GM13977 (cell line): ENCODE results near the gene OSM.
A peak's percentile ranks its signal among the peaks of the same experiment; 100 is the strongest.

ENCODE experiments used
- DNase-seq: peaks from one replicate; pipeline ENCODE4 v3.0.0; 2012; ENCODE audit warnings: low spot score
- in situ Hi-C: fragments of 300-500 bp; cut with MboI; formaldehyde crosslinking; loops from one replicate; pipeline ENCODE4 v1.12.0; 2022; ENCODE audit warnings: low sequenced_read_pairs, low pct_unique_long_range_greater_than_20kb, mixed read lengths, inconsistent platforms; ENCODE audit not compliant: unreplicated experiment
- TF ChIP-seq, protein P1 (sequence below): IDR thresholded peaks from 2 replicates; pipeline ENCODE4 v1.5.1; 2012; ENCODE audit warnings: mild to moderate bottlenecking, control low read depth; ENCODE audit not compliant: insufficient read depth; ENCODE audit errors: extremely low read depth, missing control alignments

The OSM gene

DNA sequence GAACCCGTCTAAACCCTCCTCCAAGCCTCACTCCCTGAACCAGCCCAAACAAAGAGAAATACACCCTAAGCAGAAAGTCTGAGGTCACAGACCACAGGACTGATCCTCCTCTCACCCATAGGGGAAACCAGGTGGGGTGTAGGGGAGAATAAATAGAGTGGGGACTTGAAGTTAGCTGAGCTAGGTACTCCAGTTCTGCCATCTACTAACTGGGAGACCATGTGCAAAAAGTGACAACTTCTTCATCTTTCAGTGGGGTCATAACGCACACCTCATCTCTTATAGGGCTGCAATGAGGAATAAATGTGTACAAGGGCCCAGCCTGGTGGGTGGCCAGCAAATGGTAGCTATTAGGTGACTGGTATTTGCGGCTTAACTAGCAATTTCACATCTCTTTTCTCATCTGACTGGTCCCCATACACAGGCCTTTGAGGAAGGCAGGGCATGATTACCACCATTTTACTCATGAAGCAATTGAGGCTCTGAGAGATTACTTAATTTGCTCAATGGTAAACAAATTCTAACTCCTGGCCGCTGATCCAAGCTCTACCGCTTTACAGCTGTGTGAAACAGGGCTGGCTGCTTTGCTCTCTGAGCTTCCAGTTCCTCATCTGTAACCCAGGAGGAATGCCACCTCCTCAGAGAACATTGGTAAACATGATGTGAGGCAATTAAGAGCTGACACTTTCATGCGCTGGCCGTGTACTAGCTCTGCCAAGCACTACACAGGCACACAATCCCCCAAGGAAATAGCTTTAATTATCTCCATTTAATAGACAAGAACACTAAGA is 43.5 kb upstream of the OSM start:
- peak; percentile 56 for DNase-seq
- TF ChIP-seq, protein P1, sequence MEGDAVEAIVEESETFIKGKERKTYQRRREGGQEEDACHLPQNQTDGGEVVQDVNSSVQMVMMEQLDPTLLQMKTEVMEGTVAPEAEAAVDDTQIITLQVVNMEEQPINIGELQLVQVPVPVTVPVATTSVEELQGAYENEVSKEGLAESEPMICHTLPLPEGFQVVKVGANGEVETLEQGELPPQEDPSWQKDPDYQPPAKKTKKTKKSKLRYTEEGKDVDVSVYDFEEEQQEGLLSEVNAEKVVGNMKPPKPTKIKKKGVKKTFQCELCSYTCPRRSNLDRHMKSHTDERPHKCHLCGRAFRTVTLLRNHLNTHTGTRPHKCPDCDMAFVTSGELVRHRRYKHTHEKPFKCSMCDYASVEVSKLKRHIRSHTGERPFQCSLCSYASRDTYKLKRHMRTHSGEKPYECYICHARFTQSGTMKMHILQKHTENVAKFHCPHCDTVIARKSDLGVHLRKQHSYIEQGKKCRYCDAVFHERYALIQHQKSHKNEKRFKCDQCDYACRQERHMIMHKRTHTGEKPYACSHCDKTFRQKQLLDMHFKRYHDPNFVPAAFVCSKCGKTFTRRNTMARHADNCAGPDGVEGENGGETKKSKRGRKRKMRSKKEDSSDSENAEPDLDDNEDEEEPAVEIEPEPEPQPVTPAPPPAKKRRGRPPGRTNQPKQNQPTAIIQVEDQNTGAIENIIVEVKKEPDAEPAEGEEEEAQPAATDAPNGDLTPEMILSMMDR = no peak
- in situ Hi-C loops = no loop called here

- in situ Hi-C loops = no loop called here
- DNase-seq = peak; percentile 75
- TF ChIP-seq, protein P1 = no peak
Observed at GRCh38 chr22:30308518-30309230, 42.0 kb upstream of the OSM start.

- TF ChIP-seq, protein P1 = no peak
- in situ Hi-C loops = no loop called here
- no peak for DNase-seq
Observed at GRCh38 chr22:30308093-30308492, 41.4 kb upstream of the OSM start.

DNA sequence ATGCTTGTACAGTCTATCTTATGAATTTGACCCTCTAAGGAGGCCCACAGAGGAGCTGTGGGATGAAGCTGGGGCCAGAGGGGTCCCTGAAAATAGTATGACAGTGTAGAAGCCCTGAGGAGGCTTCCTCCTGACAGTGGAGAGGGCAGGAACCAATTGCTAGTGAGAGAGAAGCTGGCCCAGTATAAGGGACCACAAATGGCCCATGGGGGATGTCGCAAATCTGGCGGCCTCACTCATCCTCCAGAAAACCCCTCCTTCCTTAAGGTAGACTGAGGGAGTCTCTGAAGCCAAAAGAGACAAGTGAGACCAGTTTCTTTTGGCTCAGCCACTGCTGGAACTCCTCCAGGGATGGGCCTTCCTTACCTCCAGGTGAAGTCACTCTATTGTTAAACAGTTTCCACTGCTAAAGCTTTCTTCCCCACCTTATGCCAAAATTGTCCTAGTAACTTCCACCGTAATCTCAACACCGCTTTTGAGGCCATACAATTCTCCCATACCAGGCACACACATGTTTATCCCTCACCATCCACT is 40.5 kb upstream of the OSM start:
- in situ Hi-C loops = no loop called here
- TF ChIP-seq, protein P1 = no peak
- no peak for DNase-seq

GRCh38 chr22:30306627-30307011 is 40.0 kb upstream of the OSM start:
- TF ChIP-seq, protein P1 = no peak
- in situ Hi-C loops = no loop called here
- DNase-seq = no peak

GRCh38 chr22:30305906-30306626 is 39.4 kb upstream of the OSM start:
- TF ChIP-seq, protein P1 = no peak
- in situ Hi-C loops = no loop called here
- no peak for DNase-seq
